Kidney (tissue), 2 donors: Measurements from ENCODE around the gene SLC4A8. TPM values are rescaled to one million over a fixed set of nuclear protein-coding genes. Genes with fewer than 3 reads are reported as not detected.

Experiments
- polyA plus RNA-seq: library from polyadenylated mRNA; stranded (reverse); fragments of 350-450 nt; fragmentation: Illumina TruSeq; extraction: RNeasy Lipid Tissue Mini Kit (QIAGEN cat#74804); gene quantifications from one replicate; pipeline ENCODE4 v1.2.3, GENCODE V29; 2014; ENCODE audit warnings: low read depth, low replicate concordance; ENCODE audit not compliant: insufficient read depth
- total RNA-seq: library from RNA; stranded (reverse); fragmentation: NEBNext Ultra II Directional; extraction: Animal tissue kit (Norgen Biotek cat#: 25700); gene quantifications from one replicate; pipeline ENCODE4 v1.2.1, GENCODE V29; 2021
- donor health status: DM: yes; HTN: yes; CAD: no.

Gene SLC4A8
- total and polyA plus RNA-seq, 2 donors from 2014 or later = 2.4 to 3.4 TPM

Other genes with a start within 250 kb of the SLC4A8 start
- 20.0 TPM for gene POU6F1, start 206.8 kb upstream of the SLC4A8 start, total RNA-seq
- 5.2 TPM for gene POU6F1, start 206.8 kb upstream of the SLC4A8 start, polyA plus RNA-seq
- 319 TPM for gene DAZAP2, start 186.0 kb upstream of the SLC4A8 start, total RNA-seq
- gene DAZAP2, start 186.0 kb upstream of the SLC4A8 start, polyA plus RNA-seq = 363 TPM
- 28.5 TPM for gene SMAGP, start 154.4 kb upstream of the SLC4A8 start, total RNA-seq
- 22.8 TPM for gene SMAGP, start 154.4 kb upstream of the SLC4A8 start, polyA plus RNA-seq
- gene BIN2, start 100.7 kb upstream of the SLC4A8 start, total RNA-seq = 15.6 TPM
- gene BIN2, start 100.7 kb upstream of the SLC4A8 start, polyA plus RNA-seq = 3.4 TPM
- not detected for gene CELA1, start 78.2 kb upstream of the SLC4A8 start, total RNA-seq
- not detected for gene CELA1, start 78.2 kb upstream of the SLC4A8 start, polyA plus RNA-seq
- 16.8 TPM for gene GALNT6, start 33.4 kb upstream of the SLC4A8 start, total RNA-seq
- 2.1 TPM for gene GALNT6, start 33.4 kb upstream of the SLC4A8 start, polyA plus RNA-seq
- gene SCN8A, start 166.4 kb downstream of the SLC4A8 start, total RNA-seq = 1.4 TPM
- 0.34 TPM for gene SCN8A, start 166.4 kb downstream of the SLC4A8 start, polyA plus RNA-seq